BLaER1 treated with 17β-estradiol and CSF1 and Interleukin-3, amounts not matched to agents 10 nM and 100 nM (cell line): Measurements from ENCODE around the gene CCDC85C.
"Not testable (repeated sequence)": the region's sequence is repeated elsewhere in the genome, so short reads cannot be mapped to it uniquely, and the experiment has no call there.

ENCODE experiments used
- H3K27ac ChIP-seq, 11 experiments: shearing (Covaris generic); formaldehyde crosslinking; 2 replicates each; pipeline ENCODE4 v1.8.1; 2022
- H3K27me3 ChIP-seq, 11 experiments: shearing (Covaris generic); formaldehyde crosslinking; 2 replicates each; pipeline ENCODE4 v1.8.1; 2022
- H3K36me3 ChIP-seq, 11 experiments: shearing (Covaris generic); formaldehyde crosslinking; 2 replicates each; pipeline ENCODE4 v1.8.1; 2022
- H3K4me1 ChIP-seq, 10 experiments: shearing (Covaris generic); formaldehyde crosslinking; 2 replicates each; pipeline ENCODE4 v1.8.1; 2022
- H3K4me2 ChIP-seq, 11 experiments: shearing (Covaris generic); formaldehyde crosslinking; 2 replicates each; pipeline ENCODE4 v1.8.1; 2022
- H3K4me3 ChIP-seq, 10 experiments: shearing (Covaris generic); formaldehyde crosslinking; 2 replicates each; pipeline ENCODE4 v1.8.1; 2022
- H3K9ac ChIP-seq, 11 experiments: shearing (Covaris generic); formaldehyde crosslinking; 2 replicates each; pipeline ENCODE4 v1.8.1; 2022
- H3K9me3 ChIP-seq, 11 experiments: shearing (Covaris generic); formaldehyde crosslinking; replicated peaks in 1 of 11; 2 replicates each; pipeline ENCODE4 v1.8.1; 2022
- H4K20me1 ChIP-seq, 11 experiments: shearing (Covaris generic); formaldehyde crosslinking; 2 replicates each; pipeline ENCODE4 v1.8.1; 2022
- Cebpa-rat ChIP-seq, 11 experiments: shearing (Covaris generic); IDR thresholded peaks; 2 replicates each; pipeline ENCODE4 v1.8.1; 2022

The CCDC85C gene

DNA sequence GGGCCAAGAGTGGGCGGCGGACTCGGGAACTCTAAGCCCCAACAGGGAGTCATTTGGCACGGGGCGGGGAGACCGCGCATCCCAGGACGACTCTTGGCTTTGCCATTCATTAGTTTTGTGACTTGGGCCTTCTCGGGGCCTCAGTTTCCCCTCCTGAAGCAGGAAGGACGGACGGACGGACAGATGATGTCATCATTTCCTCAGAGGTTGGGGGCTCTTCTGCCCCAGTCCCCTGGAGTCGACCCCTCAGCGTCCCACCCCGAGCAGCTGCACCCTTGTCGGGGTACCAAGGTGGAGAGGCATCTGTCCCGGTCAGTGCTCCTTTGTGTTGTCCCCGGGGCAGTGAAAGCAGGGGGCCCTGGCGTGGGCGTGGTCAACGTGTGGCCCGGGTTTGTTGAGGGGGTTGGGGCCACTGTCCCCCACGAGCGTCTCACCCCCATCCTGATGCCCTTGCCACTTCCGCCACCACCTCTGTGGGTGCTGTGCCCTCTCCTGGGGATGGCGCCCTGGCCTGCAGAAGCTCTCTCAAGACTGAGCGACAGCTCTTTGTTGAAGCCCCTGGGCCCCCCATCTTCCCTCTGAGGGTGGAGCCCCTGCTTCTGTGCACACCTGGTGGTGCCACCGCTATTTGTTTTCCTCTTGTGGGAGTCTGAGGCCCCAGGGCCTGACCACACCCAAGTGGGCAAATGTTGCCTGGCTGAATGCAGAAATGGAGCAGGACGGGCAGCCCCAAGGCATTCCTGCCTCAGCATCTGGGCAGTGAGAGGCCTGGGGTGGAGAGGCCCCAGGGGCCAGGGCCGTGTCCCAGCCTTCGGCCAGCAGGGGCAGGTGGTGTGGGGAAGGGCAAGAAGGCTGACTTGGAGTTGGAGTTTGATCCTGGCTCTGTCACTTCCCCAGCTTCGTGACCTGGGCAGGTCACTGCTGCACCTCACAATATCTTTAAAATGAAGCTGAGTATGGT lies 41.8 kb upstream of the CCDC85C start:
- TF ChIP-seq Cebpa-rat (IDR thresholded peaks at IDR 0.05) = no peak
- peak overlapping the region in 2 of 11 experiments; percentile 62 to 63; a peak in 3 of 22 replicates for H3K27ac ChIP-seq

DNA sequence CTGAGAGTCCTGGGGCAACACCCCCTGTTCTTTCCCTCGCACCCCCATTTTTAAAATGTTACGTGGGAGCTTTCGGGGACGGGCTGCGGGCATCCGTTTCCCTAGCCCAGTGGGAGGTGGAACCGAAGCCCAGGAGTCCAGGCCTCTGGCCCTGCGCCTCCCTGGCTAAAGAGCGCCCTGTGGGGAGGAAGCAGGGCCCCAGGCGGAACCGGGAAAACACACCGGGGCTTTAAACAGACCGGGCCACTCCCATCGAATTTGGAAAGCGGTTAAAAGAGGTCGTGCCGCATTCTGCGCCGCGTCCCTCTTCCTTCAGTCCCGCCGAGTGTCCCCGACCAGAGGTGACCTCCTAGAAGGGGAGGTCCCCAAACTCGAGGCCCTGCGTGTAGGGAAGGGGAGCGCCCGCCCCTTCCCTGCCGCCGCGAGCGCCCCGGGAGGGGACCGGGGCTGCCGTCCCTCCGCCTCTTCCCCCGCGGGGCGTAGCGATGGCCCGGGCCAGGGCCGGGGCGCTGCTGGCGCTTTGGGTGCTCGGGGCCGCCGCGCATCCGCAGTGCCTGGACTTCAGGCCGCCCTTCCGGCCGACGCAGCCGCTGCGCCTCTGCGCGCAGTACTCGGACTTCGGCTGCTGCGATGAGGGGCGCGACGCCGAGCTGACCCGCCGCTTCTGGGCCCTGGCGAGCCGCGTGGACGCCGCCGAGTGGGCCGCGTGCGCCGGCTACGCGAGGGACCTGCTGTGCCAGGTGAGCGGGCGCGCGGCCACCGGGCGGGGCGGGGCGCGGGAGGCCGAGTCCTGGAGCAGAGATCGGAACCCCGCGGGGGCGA lies 40.9 kb upstream of the CCDC85C start, which contains the start of gene HHIPL1:
TSS of gene HHIPL1 (plus strand) at position 407 of the 822 bp plus-strand sequence. CDS start at position 486, 79 bp downstream.
- peaks cover 12 to 45% (median 37%) of the 10 kb centered on the region in 11 experiments for H3K27me3 ChIP-seq
- peaks cover 0 to 4% (median 0%) of the 10 kb centered on the region in 11 experiments; a peak in 1 of 22 replicates for H4K20me1 ChIP-seq
- H3K27ac ChIP-seq = peak within 1 kb of the TSS in 5 of 11 experiments; percentile 17 to 63 (median 52); a peak in 8 of 22 replicates
- peak within 1 kb of the TSS; percentile 41 to 69 (median 46) for H3K4me3 ChIP-seq
- H3K9me3 ChIP-seq = no peaks in the 10 kb centered on the region
- no peaks in the 10 kb centered on the region for H3K36me3 ChIP-seq
- TF ChIP-seq Cebpa-rat (IDR thresholded peaks at IDR 0.05) = no peak
- H3K4me2 ChIP-seq = peak within 1 kb of the TSS; percentile 46 to 87 (median 78)
- H3K9ac ChIP-seq = peak within 1 kb of the TSS in 9 of 11 experiments; percentile 4 to 80 (median 57); a peak in 15 of 22 replicates
- peaks cover 27 to 42% (median 33%) of the 10 kb centered on the region in 10 experiments for H3K4me1 ChIP-seq

More for the DNA sequence above, 41.8 kb upstream of the CCDC85C start:
- H3K27me3 ChIP-seq = peaks cover 12 to 45% (median 37%) of the 10 kb centered on the region in 11 experiments
- H4K20me1 ChIP-seq = peaks cover 0 to 4% (median 0%) of the 10 kb centered on the region in 11 experiments; a peak in 1 of 22 replicates
- H3K4me2 ChIP-seq = peak overlapping the region; percentile 46 to 87 (median 78)
- peaks cover 27 to 42% (median 33%) of the 10 kb centered on the region in 10 experiments for H3K4me1 ChIP-seq
- peak overlapping the region; percentile 41 to 69 (median 46); a peak in 16 of 20 replicates for H3K4me3 ChIP-seq
- no peaks in the 10 kb centered on the region for H3K9me3 ChIP-seq
- no peaks in the 10 kb centered on the region for H3K36me3 ChIP-seq
- H3K9ac ChIP-seq = peak overlapping the region in 5 of 11 experiments; percentile 57 to 80 (median 70); a peak in 8 of 22 replicates

DNA sequence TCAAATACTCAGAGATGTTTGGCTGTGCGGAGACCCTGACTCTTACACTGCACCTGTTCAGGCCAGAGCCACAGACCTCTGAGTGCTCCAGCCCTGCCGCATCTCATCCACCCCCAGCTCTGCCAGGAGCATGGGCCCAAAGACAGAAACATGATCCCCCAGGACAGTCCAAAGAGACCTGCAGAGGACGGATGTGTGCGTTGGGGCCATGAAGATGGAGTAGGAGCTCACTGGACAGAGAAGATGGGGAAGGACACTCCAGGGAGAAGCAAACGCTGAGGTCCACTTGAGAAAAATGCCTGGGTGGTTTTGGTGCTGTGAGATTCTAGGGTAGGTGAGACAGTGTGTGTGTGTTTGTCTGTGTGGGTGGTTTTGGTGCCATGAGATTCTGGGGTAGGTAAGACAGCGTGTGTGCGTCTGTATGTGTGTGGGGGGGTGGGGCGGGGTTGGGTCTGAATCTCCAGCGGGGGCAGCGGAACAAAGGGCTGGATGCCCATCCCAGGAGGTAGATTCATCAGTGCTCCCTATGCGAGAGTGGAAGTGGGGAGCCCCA lies 40.1 kb upstream of the CCDC85C start:
- no peak overlapping the region for H3K27ac ChIP-seq
- H3K4me3 ChIP-seq = peak overlapping the region in 1 of 10 experiments; percentile 58; a peak in 1 of 20 replicates
- peaks cover 12 to 45% (median 37%) of the 10 kb centered on the region in 11 experiments for H3K27me3 ChIP-seq
- no peaks in the 10 kb centered on the region for H3K36me3 ChIP-seq
- no peaks in the 10 kb centered on the region for H3K9me3 ChIP-seq
- H3K4me2 ChIP-seq = peak overlapping the region; percentile 46 to 87 (median 78)
- no peak for TF ChIP-seq Cebpa-rat (IDR thresholded peaks at IDR 0.05)
- H3K9ac ChIP-seq = 0 out of 22 replicates have a peak overlapping the region, but pooled peaks of 1 of the 11 experiments have one; percentile 80
- H3K4me1 ChIP-seq = peaks cover 24 to 38% (median 32%) of the 10 kb centered on the region in 10 experiments
- H4K20me1 ChIP-seq = peaks cover 0 to 4% (median 0%) of the 10 kb centered on the region in 11 experiments; a peak in 1 of 22 replicates

GRCh38 chr14:99643343-99643742 lies 39.3 kb upstream of the CCDC85C start:
- Histone ChIP-seq H3K27ac (no peak overlapping the region), H3K9ac (no peak overlapping the region), H3K4me2 (peak overlapping the region; percentile 1 to 76 (median 47); a peak in 20 of 22 replicates), H3K4me1 (peaks cover 17 to 38% (median 31%) of the 10 kb centered on the region in 10 experiments), H3K9me3 (no peaks in the 10 kb centered on the region), H3K36me3 (no peaks in the 10 kb centered on the region), H4K20me1 (peaks cover 0 to 4% (median 0%) of the 10 kb centered on the region in 11 experiments; a peak in 1 of 22 replicates), H3K4me3 (no peak overlapping the region), H3K27me3 (peaks cover 12 to 45% (median 37%) of the 10 kb centered on the region in 11 experiments)
- no peak for TF ChIP-seq Cebpa-rat (IDR thresholded peaks at IDR 0.05)

DNA sequence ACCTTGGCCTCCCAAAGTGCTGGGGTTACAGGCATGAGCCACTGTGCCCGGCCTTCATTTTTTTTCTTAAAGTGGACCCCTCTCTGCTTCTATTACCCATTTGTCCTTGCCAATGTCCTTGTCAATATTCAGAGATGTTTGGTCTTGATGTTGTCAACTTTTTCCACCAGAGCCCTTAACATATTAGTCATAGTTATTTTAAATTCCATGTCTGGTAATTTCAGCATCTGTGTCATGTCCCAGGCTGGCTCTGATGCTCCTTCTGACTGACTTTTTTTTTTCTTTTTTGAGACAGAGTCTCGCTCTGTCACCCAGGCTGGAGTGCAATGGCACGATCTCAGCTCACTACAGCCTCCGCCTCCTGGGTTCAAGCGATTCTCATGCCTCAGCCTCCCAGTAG lies 38.8 kb upstream of the CCDC85C start:
- not testable (repeated sequence) for H3K9me3 ChIP-seq, H3K9ac ChIP-seq, H3K27ac ChIP-seq, H4K20me1 ChIP-seq, H3K36me3 ChIP-seq, H3K4me3 ChIP-seq
- Histone ChIP-seq H3K27me3 (peaks cover 12 to 45% (median 37%) of the 10 kb centered on the region in 11 experiments), H3K4me1 (peaks cover 17 to 35% (median 29%) of the 10 kb centered on the region in 10 experiments), H3K4me2 (peak overlapping the region in 8 of 11 experiments; percentile 27 to 61 (median 45); a peak in 7 of 22 replicates)

DNA sequence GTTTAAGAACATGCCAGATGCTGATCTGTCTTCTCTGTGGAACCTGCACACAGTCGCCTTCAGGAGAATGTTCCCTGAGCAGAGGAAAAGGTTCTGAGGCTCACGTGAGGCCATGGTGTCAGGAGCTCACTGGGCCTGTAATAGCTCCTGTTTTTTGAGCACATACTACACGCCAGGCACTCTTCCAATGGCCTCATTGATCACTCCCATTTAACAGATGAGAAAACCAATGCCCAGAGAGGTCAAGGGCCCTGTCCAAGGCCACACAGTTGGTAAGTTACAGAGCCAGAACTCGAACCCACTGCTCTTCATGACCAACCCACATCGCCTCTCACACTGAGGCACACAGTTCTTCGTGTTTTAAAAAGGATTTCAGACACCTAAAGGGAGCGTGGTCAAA lies 33.6 kb upstream of the CCDC85C start:
- no peak overlapping the region for H3K9ac ChIP-seq
- no peaks in the 10 kb centered on the region for H3K36me3 ChIP-seq
- H3K4me3 ChIP-seq = no peak overlapping the region
- H3K27ac ChIP-seq = no peak overlapping the region
- H3K9me3 ChIP-seq = no peaks in the 10 kb centered on the region
- H3K4me2 ChIP-seq = peak overlapping the region in 1 of 11 experiments; percentile 59; a peak in 1 of 22 replicates
- no peaks in the 10 kb centered on the region for H4K20me1 ChIP-seq
- H3K4me1 ChIP-seq = peaks cover 38 to 48% (median 42%) of the 10 kb centered on the region in 10 experiments
- peaks cover 0 to 12% (median 0%) of the 10 kb centered on the region in 11 experiments; a peak in 5 of 22 replicates for H3K27me3 ChIP-seq
- no peak for TF ChIP-seq Cebpa-rat (IDR thresholded peaks at IDR 0.05)

DNA sequence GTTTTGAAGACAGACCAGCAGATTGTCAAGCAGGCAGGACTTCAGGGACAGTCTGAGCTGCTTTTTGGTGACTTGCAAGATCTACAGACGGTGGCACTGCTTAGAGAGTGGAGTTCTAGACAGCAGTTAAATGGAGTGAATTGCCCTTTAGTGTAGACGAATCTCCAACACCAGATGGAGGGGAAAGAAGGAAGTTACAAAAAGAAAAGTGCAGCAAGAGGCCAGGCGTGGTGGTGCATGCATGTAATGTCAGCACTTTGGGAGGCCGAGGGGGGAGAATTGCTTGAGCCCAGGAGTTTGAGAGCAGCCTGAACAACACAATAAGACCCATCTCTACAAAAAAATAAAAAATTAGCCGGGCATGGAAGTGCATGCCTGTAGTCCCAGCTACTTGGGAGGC lies 32.5 kb upstream of the CCDC85C start:
- peak overlapping the region in 3 of 11 experiments; percentile 4 to 19 (median 13); a peak in 1 of 22 replicates for H3K27ac ChIP-seq
- no peak for TF ChIP-seq Cebpa-rat (IDR thresholded peaks at IDR 0.05)

GRCh38 chr14:99635116-99635515 lies 31.1 kb upstream of the CCDC85C start:
- Histone ChIP-seq H3K36me3 (no peaks in the 10 kb centered on the region), H3K9me3 (no peaks in the 10 kb centered on the region), H3K27me3 (peaks cover 0 to 12% (median 0%) of the 10 kb centered on the region in 11 experiments; a peak in 5 of 22 replicates), H3K27ac (peak overlapping the region in 3 of 11 experiments; percentile 37 to 67 (median 48); a peak in 4 of 22 replicates), H4K20me1 (no peaks in the 10 kb centered on the region; a peak in 1 of 22 replicates), H3K4me2 (peak overlapping the region; percentile 75 to 95 (median 82)), H3K9ac (peak overlapping the region in 2 of 11 experiments; percentile 29 to 63; a peak in 2 of 22 replicates), H3K4me3 (no peak overlapping the region), H3K4me1 (peaks cover 38 to 58% (median 48%) of the 10 kb centered on the region in 10 experiments)
- TF ChIP-seq Cebpa-rat (IDR thresholded peaks at IDR 0.05) = no peak

More for the DNA sequence above, 32.5 kb upstream of the CCDC85C start:
- Histone ChIP-seq H3K4me2 (peak overlapping the region; percentile 35 to 95 (median 78); a peak in 21 of 22 replicates), H3K27me3 (peaks cover 0 to 12% (median 0%) of the 10 kb centered on the region in 11 experiments; a peak in 5 of 22 replicates), H3K4me3 (no peak overlapping the region), H3K9me3 (no peaks in the 10 kb centered on the region), H3K36me3 (no peaks in the 10 kb centered on the region), H4K20me1 (no peaks in the 10 kb centered on the region), H3K9ac (no peak overlapping the region), H3K4me1 (peaks cover 38 to 58% (median 48%) of the 10 kb centered on the region in 10 experiments)
